IgD-negative memory B cell (primary cell): ENCODE measurements around the gene TRIM4. TPM values are rescaled to one million over a fixed set of nuclear protein-coding genes. Genes with fewer than 3 reads are reported as not detected.

Experiments
- H3K27ac Mint-ChIP-seq, 3 donors: one replicate each; pipeline ENCODE4 v1.8.0; 2020 to 2022; ENCODE audit warnings: mild to moderate bottlenecking in 3 of 3, mixed read lengths in 3 of 3, moderate library complexity in 1 of 3
- H3K27me3 Mint-ChIP-seq: one replicate; pipeline ENCODE4 v1.8.0; 2021; ENCODE audit warnings: mixed read lengths
- H3K36me3 Mint-ChIP-seq: one replicate; pipeline ENCODE4 v1.8.0; 2020; ENCODE audit warnings: mild to moderate bottlenecking, mixed read lengths
- H3K4me1 Mint-ChIP-seq, 3 donors: one replicate each; pipeline ENCODE4 v1.8.0; 2020 to 2022; ENCODE audit warnings: mixed read lengths in 3 of 3, mild to moderate bottlenecking in 1 of 3
- H3K4me3 Mint-ChIP-seq, 4 donors: one replicate each; pipeline ENCODE4 v1.8.0; 2020 to 2022; ENCODE audit warnings: mild to moderate bottlenecking in 4 of 4, mixed read lengths in 4 of 4, moderate library complexity in 3 of 4
- H3K9me3 Mint-ChIP-seq, 3 donors: one replicate each; pipeline ENCODE4 v1.8.0; 2020 to 2021; ENCODE audit warnings: mixed read lengths in 3 of 3, mild to moderate bottlenecking in 1 of 3
- polyA plus RNA-seq: library from polyadenylated mRNA; unstranded; fragments of 300-500 nt; fragmentation: Illumina TruSeq; gene quantifications from one replicate; pipeline ENCODE4 v1.2.3, GENCODE V29; 2021

The TRIM4 gene
- polyA plus RNA-seq, 1 donor from 2014 or later, result 30.2 TPM

GRCh38 chr7:99929730-99930053 lies 10.4 kb upstream of the TRIM4 start:
- peaks cover 22% of the 10 kb centered on the region for H3K27me3 Mint-ChIP-seq
- peak overlapping the region in 3 of 4 donors; percentile 13 to 59 (median 58) for H3K4me3 Mint-ChIP-seq
- H3K9me3 Mint-ChIP-seq, result no peaks in the 10 kb centered on the region
- no peak overlapping the region for H3K27ac Mint-ChIP-seq
- peaks cover 0 to 8% (median 4%) of the 10 kb centered on the region in 3 donors for H3K4me1 Mint-ChIP-seq
- peaks cover 2% of the 10 kb centered on the region for H3K36me3 Mint-ChIP-seq

DNA sequence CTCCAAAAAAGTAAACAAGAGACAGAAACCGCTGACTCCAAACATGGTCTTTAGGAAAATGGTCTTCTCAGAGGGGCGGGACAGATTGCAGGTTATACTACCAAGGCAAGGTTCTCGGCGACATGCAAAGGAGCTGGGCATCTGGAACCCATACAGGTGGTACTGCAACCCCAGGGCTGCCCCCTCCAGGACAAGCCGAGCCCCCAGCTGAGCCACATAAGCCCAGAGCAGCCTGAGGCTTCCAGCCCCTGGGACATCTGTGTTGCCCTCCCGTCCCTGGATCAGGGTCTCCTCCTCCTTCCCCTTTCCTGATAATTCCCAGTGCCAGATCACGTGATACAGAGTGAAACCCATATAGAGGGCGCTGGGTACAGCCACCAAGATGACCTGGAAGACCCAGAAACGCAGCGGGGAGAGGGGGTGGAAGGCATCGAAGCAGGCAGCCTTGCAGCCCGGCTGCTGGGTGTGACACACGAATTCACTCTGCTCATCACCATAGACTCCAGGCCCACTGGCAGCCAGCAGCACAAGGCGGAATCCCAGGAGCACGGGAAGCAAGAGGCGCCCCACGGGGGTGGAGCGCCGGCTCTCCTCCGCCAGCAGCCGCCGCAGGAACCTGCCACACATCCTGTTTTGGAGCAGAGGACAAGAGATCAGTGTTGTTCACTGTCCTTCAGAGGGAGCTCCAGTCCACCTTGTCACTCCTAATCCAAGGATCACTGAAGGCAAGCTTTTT lies 9.8 kb upstream of the TRIM4 start, which contains the start of gene GJC3:
Gene GJC3 (minus strand): TSS at position 627 of the 736 bp plus-strand sequence. CDS start 0 bp downstream, at position 627.
- Mint-ChIP-seq H3K27me3 (peaks cover 21% of the 10 kb centered on the region), H3K4me1 (peaks cover 0 to 8% (median 4%) of the 10 kb centered on the region in 3 donors), H3K36me3 (peaks cover 2% of the 10 kb centered on the region), H3K27ac (peak within 1 kb of the TSS in 1 of 3 donors; percentile 87), H3K9me3 (no peaks in the 10 kb centered on the region), H3K4me3 (peak within 1 kb of the TSS in 3 of 4 donors; percentile 26 to 59 (median 58))

- no peak overlapping the region for H3K27ac Mint-ChIP-seq
- peaks cover 2% of the 10 kb centered on the region for H3K36me3 Mint-ChIP-seq
- H3K4me1 Mint-ChIP-seq, result peaks cover 0 to 8% (median 4%) of the 10 kb centered on the region in 3 donors
- H3K9me3 Mint-ChIP-seq, result no peaks in the 10 kb centered on the region
- H3K4me3 Mint-ChIP-seq, result peak overlapping the region in 1 of 4 donors; percentile 19
- peaks cover 19% of the 10 kb centered on the region for H3K27me3 Mint-ChIP-seq
Measured at GRCh38 chr7:99928188-99928587, 8.9 kb upstream of the TRIM4 start.

- Mint-ChIP-seq H3K4me1 (peaks cover 0 to 8% (median 4%) of the 10 kb centered on the region in 3 donors), H3K36me3 (peaks cover 2% of the 10 kb centered on the region), H3K27me3 (peaks cover 19% of the 10 kb centered on the region), H3K27ac (no peak overlapping the region), H3K4me3 (no peak overlapping the region), H3K9me3 (no peaks in the 10 kb centered on the region)
Measured at GRCh38 chr7:99927536-99927935, 8.2 kb upstream of the TRIM4 start.

- Mint-ChIP-seq H3K4me3 (no peak overlapping the region), H3K27me3 (peaks cover 19% of the 10 kb centered on the region), H3K36me3 (peaks cover 2% of the 10 kb centered on the region), H3K4me1 (peaks cover 0 to 8% (median 4%) of the 10 kb centered on the region in 3 donors), H3K9me3 (no peaks in the 10 kb centered on the region), H3K27ac (no peak overlapping the region)
Measured at GRCh38 chr7:99926321-99926720, 7.0 kb upstream of the TRIM4 start.

DNA sequence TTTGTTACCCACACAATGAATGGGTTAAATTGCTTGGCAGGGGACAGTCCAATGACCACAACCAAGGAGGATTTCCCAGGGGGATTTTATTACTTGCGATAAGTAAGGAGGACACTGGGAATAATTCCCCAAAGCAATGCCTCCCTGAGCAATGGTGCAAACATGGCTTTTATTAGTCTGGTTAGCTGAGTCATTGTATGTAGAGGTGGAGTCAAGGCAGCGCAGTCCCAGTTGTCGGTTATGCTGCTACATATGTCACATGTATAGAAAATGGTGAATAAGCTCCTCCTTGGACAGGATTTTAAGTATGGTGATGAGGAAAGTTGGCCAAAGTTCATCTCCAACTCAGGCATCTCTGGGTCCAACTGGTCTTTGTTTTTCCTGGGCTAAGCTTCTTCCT lies 3.9 kb upstream of the TRIM4 start:
- Mint-ChIP-seq H3K4me1 (peaks cover 0 to 11% (median 11%) of the 10 kb centered on the region in 3 donors), H3K27me3 (peaks cover 11% of the 10 kb centered on the region), H3K9me3 (peaks cover 0 to 2% (median 0%) of the 10 kb centered on the region in 3 donors), H3K4me3 (no peak overlapping the region), H3K27ac (no peak overlapping the region), H3K36me3 (peaks cover 6% of the 10 kb centered on the region)

GRCh38 chr7:99920149-99920548 lies 819 bp upstream of the TRIM4 start:
- Mint-ChIP-seq H3K27ac (peak overlapping the region; percentile 93 to 98 (median 98)), H3K4me1 (peaks cover 11 to 32% (median 28%) of the 10 kb centered on the region in 3 donors)

GRCh38 chr7:99919814-99920112 lies 433 bp upstream of the TRIM4 start:
- H3K27me3 Mint-ChIP-seq, result peaks cover under 1% of the 10 kb centered on the region
- peaks cover 13 to 35% (median 30%) of the 10 kb centered on the region in 3 donors for H3K4me1 Mint-ChIP-seq

More at GRCh38 chr7:99920149-99920548, 819 bp upstream of the TRIM4 start:
- Mint-ChIP-seq H3K4me3 (peak overlapping the region; percentile 94 to 96 (median 95)), H3K27me3 (peaks cover 2% of the 10 kb centered on the region), H3K36me3 (peaks cover 3% of the 10 kb centered on the region), H3K9me3 (peaks cover 0 to 2% (median 0%) of the 10 kb centered on the region in 3 donors)

DNA sequence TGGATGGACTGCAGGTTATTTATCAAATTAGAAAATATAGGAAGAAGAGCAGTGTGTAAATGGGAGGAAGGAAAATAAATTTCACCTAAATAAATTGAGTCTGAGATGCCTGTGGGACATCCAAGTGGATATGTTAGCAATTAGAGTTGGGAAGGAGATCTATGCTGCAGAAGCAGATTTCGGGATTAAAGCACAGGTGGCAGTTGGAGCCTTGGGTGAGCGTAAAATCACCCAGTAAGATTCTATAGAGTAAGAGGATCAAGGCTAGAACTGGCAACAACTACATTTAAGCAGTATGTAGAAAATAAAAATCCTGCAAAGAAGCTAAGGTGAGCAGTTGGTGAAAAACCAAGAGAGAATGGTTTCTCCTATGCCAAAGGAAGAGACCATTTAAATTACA lies 8.4 kb downstream of the TRIM4 start:
- Mint-ChIP-seq H3K27me3 (no peaks in the 10 kb centered on the region), H3K4me1 (peaks cover 20 to 35% (median 23%) of the 10 kb centered on the region in 3 donors), H3K27ac (no peak overlapping the region), H3K4me3 (no peak overlapping the region), H3K9me3 (no peaks in the 10 kb centered on the region), H3K36me3 (peaks cover 1% of the 10 kb centered on the region)

More at GRCh38 chr7:99919814-99920112, 433 bp upstream of the TRIM4 start:
- Mint-ChIP-seq H3K4me3 (peak overlapping the region; percentile 94 to 96 (median 95)), H3K9me3 (peaks cover 0 to 2% (median 0%) of the 10 kb centered on the region in 3 donors), H3K27ac (peak overlapping the region; percentile 93 to 98 (median 98)), H3K36me3 (peaks cover 3% of the 10 kb centered on the region)

- Mint-ChIP-seq H3K27ac (no peak overlapping the region), H3K36me3 (peaks cover 13% of the 10 kb centered on the region), H3K27me3 (no peaks in the 10 kb centered on the region), H3K4me1 (peaks cover 4 to 9% (median 7%) of the 10 kb centered on the region in 3 donors), H3K9me3 (peaks cover 0 to 2% (median 0%) of the 10 kb centered on the region in 3 donors), H3K4me3 (no peak overlapping the region)
Measured at GRCh38 chr7:99901581-99901980, 17.7 kb downstream of the TRIM4 start.

- H3K27ac Mint-ChIP-seq, result no peak overlapping the region
- H3K4me3 Mint-ChIP-seq, result no peak overlapping the region
- peaks cover 0 to 2% (median 0%) of the 10 kb centered on the region in 3 donors for H3K9me3 Mint-ChIP-seq
- no peaks in the 10 kb centered on the region for H3K27me3 Mint-ChIP-seq
- H3K4me1 Mint-ChIP-seq, result peaks cover 7 to 9% (median 7%) of the 10 kb centered on the region in 3 donors
- H3K36me3 Mint-ChIP-seq, result peaks cover 13% of the 10 kb centered on the region
Measured at GRCh38 chr7:99899830-99900519, 19.4 kb downstream of the TRIM4 start.

- peaks cover 13% of the 10 kb centered on the region for H3K36me3 Mint-ChIP-seq
- no peaks in the 10 kb centered on the region for H3K27me3 Mint-ChIP-seq
- H3K4me1 Mint-ChIP-seq, result peaks cover 7 to 8% (median 8%) of the 10 kb centered on the region in 3 donors
- peak overlapping the region in 1 of 3 donors; percentile 57 for H3K27ac Mint-ChIP-seq
- H3K4me3 Mint-ChIP-seq, result no peak overlapping the region
- H3K9me3 Mint-ChIP-seq, result peaks cover 0 to 2% (median 0%) of the 10 kb centered on the region in 3 donors
Measured at GRCh38 chr7:99898836-99899235, 20.5 kb downstream of the TRIM4 start.

GRCh38 chr7:99898023-99898357 lies 21.3 kb downstream of the TRIM4 start:
- H3K4me1 Mint-ChIP-seq, result peaks cover 7 to 8% (median 8%) of the 10 kb centered on the region in 3 donors
- H3K27ac Mint-ChIP-seq, result no peak overlapping the region
- H3K4me3 Mint-ChIP-seq, result no peak overlapping the region
- H3K36me3 Mint-ChIP-seq, result peaks cover 13% of the 10 kb centered on the region
- no peaks in the 10 kb centered on the region for H3K27me3 Mint-ChIP-seq
- H3K9me3 Mint-ChIP-seq, result peaks cover 0 to 2% (median 0%) of the 10 kb centered on the region in 3 donors

DNA sequence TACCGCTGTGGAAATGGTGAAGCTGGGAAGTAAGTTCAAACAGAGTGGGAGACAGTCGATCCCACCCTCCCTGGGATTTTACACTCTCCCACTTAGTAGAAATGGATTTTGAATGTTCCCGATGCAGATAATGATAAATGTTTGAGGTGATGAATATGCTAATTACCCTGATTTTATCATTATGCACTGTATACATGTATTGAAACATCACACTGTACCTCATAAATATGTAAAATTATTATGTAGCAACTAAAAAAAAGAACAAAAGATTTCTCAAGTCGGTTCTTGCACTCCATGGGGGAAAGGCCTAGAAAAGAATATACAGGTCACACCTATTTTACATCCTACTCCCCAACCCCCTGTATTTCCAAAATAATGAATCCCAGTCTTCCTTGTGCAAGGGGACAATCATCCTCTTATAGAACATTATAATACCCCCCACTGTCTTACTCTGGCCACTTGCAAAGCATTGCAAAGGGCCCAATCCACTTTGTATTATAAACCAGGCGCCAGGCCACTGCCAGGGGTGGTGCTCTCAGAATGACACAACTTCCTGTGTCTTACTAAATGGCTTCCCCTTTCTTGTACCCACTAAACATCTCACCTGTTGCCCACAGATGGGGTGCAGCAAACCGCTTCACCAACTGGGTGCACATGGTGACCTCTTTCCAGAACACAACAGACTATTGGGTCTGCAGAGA lies 21.9 kb downstream of the TRIM4 start:
- peaks cover 13% of the 10 kb centered on the region for H3K36me3 Mint-ChIP-seq
- H3K27me3 Mint-ChIP-seq, result no peaks in the 10 kb centered on the region
- H3K27ac Mint-ChIP-seq, result no peak overlapping the region
- H3K4me1 Mint-ChIP-seq, result peaks cover 7 to 8% (median 8%) of the 10 kb centered on the region in 3 donors
- peaks cover 0 to 2% (median 0%) of the 10 kb centered on the region in 3 donors for H3K9me3 Mint-ChIP-seq
- H3K4me3 Mint-ChIP-seq, result no peak overlapping the region

- H3K27me3 Mint-ChIP-seq, result no peaks in the 10 kb centered on the region
- H3K4me3 Mint-ChIP-seq, result no peak overlapping the region
- peaks cover 17% of the 10 kb centered on the region for H3K36me3 Mint-ChIP-seq
- peaks cover 7 to 8% (median 8%) of the 10 kb centered on the region in 3 donors for H3K4me1 Mint-ChIP-seq
- no peak overlapping the region for H3K27ac Mint-ChIP-seq
- peaks cover 0 to 6% (median 6%) of the 10 kb centered on the region in 3 donors for H3K9me3 Mint-ChIP-seq
Measured at GRCh38 chr7:99894738-99895137, 24.6 kb downstream of the TRIM4 start.
